ENCODE measurements around the gene SERPINC1.
"Not testable (repeated sequence)": the region's sequence is repeated elsewhere in the genome, so short reads cannot be mapped to it uniquely, and the experiment has no call there.

Gene SERPINC1

DNA sequence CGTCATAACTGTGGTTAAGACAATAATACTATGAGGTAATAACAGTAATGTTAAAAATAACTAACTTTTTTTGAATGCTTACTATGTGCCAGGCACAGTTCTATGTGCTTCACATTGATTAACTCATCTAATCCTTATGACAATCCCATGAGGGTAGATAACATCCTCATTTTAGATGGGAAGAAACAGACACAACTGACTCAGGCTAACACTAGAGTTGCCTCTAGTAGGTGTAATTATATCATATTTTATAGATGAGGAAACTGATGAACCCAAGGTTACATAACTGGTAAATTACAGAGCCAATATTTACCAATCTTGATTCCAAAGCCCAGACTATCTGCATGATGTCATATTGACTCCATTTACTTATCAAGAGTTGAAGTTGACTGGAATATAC is 23.5 kb downstream of the SERPINC1 start:
- DNase-seq (ENCODE audit: low read depth in 2 of 2) = no peak

DNA sequence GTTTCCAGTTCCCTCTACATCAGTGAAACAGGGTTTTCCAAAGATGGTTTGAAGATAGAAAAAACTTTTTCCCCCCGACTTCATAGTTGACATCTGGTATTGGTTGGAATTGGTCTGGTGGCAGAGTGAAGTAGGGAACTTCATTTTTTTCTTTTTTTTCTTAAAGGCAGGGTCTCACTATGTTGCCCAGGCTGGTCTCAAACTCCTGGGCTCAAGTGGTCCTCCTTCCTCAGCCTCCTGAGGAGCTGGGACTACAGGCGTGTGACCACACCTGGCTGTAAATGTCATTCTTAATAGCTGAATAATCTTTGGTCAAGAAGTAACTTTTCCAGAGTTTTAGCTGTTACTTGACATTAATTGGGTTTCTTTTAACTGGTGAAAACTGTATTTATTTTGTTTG is 27.2 kb downstream of the SERPINC1 start:
- DNase-seq (ENCODE audit: low read depth in 2 of 2) = no peak

DNA sequence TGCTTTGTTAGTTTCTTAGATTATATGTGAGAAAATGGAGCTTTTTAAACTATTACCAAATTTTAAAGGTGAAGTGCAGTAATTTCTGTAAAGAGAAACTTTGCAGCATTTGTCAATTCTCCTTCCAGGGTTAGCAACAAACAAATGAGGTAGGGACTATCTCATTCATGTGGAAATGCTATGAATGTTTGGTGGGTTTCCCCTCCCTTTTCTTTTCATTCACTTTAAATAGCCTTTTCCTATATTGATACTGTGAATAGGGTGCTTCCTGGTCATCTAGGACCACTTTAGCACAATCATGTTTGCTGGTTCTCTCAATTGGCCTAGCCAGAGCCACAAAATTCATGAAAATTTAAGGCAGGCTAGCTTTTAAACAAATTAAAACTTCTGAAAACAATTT is 28.4 kb downstream of the SERPINC1 start:
- no peak for DNase-seq (ENCODE audit: low read depth in 2 of 2)

DNA sequence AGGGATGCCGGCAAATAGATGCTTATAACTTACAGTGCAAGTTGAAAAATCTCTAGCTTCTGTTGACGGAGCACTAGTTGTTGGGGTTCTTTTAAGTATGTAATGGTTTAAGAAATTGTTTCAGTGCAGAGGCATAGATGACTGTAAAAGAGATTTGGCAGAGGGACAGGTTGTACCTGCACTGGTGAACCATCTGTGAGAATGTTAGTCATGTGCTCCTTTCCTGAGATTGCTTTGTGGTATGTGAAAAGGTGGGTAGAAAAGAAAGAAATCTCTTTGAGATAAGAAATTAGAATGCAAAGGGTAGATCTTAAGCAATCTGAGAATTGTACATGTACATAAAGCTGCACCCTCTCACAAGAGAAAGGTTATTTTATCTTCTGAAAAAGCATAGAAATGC is 29.5 kb downstream of the SERPINC1 start:
- no peak for DNase-seq (ENCODE audit: low read depth in 2 of 2)

DNA sequence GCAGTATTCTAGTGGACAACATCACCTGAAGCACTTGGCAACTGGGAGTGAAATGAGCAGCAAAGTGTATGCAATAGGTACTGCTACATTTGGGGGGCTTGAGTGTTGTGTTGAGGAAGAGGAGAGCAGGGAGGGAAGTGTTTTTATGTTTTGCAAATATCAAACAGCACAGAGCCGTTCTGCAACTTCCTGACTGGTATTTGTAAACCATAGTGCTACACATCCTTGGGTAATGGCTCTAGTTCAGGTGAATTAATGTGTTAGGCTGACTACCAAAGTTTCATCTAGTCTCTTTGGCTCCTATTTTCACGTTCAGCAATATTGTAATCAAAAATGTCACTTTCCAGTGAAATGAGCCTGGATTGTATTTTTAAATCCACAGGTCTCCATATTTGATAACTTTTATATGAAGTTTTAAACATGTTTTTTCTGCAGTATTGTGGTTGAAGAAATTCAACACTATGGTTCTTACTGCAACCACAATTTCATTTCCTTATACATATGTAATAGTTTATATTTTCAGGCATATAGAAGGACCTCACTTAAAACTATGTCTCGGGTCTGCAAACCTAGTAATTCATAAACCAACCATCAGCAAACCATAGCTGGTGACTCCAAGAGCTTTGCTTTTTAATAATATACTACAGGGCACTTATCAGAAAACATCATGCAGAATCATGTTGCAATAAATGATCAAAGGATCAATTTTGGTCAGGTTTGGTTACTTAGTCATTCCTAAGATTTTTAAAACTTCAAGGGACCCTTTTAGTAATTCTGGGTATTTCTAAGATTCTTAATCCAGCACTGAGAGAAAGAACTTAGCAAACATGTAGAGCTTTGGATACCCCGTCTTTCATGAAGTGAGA is 30.1 kb downstream of the SERPINC1 start:
- no peak for DNase-seq (ENCODE audit: low read depth in 2 of 2)

DNA sequence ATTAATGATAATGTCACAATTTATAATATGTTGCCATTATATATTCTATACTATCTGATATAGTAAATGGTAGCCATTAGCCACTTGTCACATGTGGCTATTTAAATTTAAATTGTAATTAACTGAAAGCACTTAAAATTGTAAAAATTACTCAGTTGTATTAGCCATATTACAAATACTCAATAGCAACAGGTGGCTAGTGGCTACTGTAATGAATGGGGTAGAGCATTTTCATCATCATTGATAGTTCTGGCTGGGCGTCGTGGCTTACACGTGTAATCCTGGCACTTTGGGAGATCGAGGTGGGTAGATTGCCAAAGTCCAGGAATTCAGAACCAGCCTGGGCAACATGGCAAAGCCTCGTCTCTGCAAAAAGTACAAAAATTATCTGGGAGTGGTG is 32.4 kb downstream of the SERPINC1 start:
- no peak for DNase-seq (ENCODE audit: low read depth in 2 of 2)

DNA sequence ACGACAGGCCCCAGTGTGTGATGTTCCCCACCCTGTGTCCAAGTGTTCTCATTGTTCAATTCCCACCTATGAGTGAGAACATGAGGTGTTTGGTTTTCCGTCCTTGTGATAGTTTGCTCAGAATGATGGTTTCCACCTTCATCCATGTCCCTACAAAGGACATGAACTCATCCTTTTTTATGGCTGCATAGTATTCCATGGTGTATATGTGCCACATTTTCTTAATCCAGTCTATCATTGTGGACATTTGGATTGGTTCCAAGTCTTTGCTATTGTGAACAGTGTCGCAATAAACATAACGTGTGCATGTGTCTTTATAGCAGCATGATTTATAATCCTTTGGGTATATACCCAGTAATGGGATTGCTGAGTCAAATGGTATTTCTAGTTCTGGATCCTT is 36.0 kb downstream of the SERPINC1 start:
- not testable (repeated sequence) for DNase-seq (ENCODE audit: low read depth in 2 of 2)

DNA sequence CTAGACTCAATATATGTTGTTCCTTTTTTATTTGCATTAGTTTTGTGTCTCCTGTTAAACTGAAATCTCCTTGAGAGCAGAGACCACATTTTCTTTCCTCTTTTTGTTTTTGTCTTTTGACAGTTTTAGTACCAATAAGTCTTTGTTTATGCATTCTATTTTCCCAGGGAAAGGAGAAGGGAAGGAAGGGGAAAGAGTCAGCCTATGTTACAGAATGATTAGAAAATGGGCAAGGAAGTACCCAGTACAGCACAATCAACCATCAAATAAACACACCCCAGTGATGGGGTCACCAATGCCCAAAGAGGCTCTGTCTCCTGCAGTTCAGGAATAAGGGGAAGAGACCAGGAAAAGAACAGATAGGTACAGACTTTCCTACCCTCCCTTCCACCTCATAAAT is 38.9 kb downstream of the SERPINC1 start:
- no peak for DNase-seq (ENCODE audit: low read depth in 2 of 2)

DNA sequence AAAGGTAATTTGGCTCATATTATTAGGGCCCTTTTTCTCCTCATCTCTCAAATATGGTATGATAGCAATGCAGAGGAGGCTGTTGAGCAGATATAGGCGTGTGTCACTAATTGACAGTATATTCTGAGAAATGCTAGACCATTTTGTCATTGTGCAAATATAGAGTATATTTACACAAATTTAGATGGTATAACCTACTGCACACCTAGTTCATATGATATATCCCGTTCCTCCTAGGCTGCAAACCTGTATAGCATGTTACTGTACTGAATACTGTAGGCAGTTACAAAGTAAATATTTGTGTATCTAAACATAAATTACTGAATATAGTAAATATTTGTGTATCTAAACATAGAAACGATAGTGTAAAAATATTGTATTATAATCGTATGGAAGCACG is 40.4 kb downstream of the SERPINC1 start:
- DNase-seq (ENCODE audit: low read depth in 2 of 2) = no peak

DNA sequence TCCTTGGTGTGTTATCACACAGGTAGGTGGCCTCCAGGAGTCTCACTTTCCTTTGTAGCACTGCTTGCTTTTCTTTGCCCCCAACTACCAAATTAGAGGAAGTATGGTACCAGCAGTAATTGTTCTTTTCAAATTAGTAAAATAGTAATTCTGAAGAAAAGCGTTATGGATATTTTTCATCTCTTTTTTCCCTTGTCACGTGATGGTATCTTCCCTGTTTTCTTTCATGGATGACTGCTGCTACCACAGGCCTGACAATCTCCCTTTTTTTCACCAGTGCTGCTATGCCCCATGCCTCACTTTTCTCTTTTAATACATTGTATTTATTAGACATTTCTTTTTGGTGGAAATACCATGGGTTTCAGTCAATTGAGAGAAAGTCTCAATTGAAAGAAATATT is 45.6 kb downstream of the SERPINC1 start:
- DNase-seq (ENCODE audit: low read depth in 2 of 2) = no peak

DNA sequence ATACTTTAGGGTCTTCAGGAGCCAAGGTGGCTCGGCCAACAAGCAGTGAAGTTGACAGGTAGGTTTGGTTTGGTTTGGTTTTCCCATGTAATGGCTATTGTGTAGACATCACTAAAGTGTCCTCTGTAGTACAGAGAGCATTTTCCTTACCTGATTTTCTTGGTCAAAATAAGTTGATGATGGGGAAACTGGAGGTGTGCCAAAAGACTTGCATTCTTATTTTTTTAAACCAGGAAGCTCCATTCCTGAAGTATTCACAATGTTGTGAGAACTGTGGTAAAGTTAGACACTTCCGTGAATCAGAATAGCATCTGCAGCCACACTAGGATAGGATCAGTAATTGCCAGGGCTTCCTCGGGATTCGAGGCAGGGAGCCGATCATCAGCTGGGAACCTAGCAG is 46.0 kb downstream of the SERPINC1 start:
- no peak for DNase-seq (ENCODE audit: low read depth in 2 of 2)

DNA sequence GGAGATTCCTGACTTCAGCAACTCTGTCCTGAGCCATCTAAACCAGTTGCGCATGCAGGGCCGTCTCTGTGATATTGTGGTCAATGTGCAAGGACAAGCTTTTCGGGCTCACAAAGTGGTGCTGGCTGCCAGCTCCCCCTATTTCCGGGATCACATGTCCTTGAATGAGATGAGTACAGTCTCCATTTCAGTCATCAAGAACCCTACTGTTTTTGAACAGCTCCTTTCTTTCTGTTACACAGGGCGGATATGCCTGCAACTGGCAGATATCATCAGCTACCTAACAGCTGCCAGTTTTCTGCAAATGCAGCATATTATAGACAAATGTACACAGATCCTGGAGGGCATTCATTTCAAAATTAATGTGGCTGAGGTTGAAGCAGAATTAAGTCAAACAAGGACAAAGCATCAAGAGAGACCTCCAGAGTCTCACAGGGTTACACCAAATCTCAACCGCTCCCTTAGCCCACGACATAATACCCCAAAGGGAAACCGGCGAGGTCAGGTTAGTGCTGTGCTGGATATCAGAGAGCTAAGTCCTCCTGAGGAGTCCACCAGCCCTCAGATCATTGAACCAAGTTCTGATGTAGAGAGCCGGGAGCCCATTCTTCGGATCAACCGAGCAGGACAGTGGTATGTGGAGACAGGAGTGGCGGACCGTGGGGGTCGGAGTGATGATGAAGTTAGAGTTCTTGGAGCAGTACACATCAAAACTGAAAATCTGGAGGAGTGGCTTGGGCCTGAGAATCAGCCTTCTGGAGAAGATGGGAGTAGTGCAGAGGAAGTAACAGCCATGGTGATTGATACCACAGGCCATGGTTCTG is 46.7 kb downstream of the SERPINC1 start:
- peak in 1 of 2 donors; percentile 12 for DNase-seq (ENCODE audit: low read depth in 2 of 2)

DNA sequence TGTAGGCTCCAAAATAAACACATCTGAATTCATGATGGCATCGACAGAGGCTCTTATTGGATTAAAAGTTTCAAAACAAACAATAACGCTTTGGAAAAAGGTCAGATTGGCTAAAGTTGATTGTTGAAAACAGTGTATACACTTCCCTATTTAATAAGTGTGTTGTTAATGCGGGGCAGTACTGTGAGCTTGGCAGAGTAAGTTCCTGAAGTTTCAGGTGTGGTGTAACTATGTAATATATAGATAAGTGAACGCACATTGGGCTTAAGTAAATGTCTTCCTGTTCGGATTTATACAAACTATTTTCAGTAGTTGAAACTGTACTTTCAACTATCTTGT is 48.1 kb downstream of the SERPINC1 start:
- DNase-seq (ENCODE audit: low read depth in 2 of 2) = no peak

DNA sequence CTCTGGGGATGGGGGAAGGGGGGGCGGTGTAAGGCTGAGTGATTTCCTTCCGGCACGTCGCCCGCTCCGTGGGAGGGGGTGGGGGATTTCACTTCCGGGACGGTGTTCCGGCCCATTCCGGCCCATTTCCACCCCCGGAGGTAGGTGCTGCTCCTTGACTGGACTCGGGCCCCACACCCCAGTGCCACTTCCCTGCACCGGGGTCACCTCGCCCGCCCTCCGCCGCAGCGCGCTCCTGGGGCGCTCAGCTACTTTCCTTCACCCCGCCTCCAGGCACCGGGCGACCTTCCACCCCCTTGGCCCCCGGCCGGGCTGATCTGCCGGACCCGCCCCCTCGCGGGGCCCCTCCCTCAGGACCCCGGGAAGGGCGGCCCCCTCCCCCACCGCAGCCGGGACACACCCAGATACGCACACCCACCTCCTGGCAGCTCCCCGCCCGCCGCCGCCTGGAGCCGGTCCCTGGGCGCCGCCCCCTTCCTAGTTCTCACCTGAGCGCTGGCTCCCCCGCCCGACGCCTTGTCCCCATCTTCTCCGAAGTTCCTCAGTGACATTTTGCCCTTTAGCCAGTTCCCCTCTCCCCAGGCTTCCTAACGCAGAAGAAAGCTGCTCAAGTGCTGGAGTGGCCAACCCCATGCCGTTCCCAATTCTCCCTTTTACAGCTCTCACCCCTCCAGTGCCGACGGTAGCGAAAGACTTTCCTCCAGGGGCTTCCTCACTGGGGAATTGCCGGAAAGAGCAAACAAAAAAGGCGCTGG is 48.7 kb downstream of the SERPINC1 start, which contains the start of gene ZBTB37:
Gene ZBTB37, plus strand, starts transcription at position 115 of the 755 bp plus-strand sequence. CDS start 1,846 bp downstream, outside the sequence.
- DNase-seq (ENCODE audit: low read depth in 2 of 2) = peak; percentile 87 to 89

DNA sequence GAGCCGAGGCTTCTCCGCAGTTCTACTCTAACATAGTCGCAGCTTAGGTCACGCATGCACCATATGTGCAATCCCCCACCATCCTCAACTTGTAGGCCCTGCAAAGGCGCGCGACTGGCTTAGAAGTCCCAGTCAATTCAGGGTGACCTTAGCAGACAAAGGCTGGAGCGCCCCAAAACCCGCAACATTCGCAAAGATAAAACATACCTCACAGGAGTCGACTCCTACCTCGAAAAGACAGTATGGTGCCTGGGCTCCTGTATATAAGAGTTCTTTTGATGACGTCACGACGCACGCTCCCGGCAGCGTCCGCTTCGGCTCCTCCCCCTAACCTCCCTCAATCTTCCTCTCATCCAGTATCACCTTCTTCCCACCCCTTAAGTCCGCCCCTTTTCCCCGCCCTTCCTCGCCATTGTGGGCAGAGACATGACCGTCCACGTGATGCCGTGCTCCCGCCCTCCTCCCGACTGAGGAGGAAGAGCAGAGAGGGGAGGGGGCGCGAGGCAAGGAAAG is 49.3 kb downstream of the SERPINC1 start, which contains the start of gene GAS5:
Gene GAS5, minus strand, starts transcription at position 237 of the 513 bp plus-strand sequence.
- peak; percentile 98 to 100 for DNase-seq (ENCODE audit: low read depth in 2 of 2)

DNA sequence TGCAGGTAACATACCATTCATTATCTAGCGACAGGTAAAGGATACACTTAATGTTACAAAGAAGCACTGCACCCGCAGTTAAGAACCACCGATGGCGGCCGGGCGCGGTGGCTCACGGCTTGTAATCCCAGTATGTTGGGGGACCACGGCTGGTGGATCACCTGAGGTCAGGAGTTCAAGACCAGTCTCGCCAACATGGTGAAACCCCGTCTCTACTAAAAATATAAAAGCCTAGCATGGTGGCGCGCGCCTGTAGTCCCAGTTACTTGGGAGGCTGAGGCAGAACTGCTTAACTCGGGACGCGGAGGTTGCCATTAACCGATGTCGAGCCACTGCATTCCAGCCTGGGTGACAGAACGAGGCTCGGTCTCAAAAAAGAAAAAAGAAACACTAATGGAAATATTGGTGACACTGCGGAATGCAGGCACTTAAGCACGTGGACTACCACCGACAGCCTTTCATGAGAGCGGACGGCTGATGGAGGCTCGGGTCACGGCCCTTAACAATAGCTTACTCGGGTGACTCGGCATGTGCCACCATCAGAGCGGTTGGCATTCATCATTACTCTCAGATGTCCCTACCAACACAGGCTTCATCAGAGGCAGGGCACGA is 49.9 kb downstream of the SERPINC1 start:
- DNase-seq (ENCODE audit: low read depth in 2 of 2) = peak in 1 of 2 donors; percentile 40

DNA sequence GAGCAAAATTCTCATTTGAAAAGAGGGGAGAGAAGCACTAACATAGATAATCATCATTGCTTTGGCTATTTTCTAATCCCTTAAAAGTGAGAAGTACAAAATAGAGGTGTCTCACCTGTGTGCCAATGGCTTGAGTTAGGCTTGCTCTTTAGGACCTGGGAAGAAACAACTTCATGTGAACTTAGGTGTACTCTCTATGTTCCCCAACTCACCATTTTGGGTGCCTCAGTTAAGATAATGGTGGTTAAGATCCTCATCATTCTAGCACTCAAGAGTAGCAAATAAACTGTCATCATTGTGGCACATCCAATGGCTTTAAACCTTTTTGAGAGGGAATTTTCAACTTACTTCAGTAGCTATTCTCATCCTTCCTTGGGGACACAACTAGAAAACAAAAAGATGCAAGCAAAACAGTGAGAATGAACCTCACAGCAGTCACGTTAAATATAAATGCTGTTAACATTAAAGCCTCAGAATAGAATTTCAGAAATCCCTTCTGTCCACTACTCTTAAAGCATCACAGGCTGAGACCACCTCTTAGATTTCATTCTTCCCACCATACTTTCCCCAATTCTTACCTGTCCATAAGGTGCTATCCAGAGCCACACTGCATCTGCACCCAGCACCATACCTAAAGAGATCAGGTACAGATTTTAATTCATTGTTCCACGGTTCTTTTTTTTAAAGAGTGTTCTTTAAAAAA is 50.6 kb downstream of the SERPINC1 start:
- no peak for DNase-seq (ENCODE audit: low read depth in 2 of 2)

DNA sequence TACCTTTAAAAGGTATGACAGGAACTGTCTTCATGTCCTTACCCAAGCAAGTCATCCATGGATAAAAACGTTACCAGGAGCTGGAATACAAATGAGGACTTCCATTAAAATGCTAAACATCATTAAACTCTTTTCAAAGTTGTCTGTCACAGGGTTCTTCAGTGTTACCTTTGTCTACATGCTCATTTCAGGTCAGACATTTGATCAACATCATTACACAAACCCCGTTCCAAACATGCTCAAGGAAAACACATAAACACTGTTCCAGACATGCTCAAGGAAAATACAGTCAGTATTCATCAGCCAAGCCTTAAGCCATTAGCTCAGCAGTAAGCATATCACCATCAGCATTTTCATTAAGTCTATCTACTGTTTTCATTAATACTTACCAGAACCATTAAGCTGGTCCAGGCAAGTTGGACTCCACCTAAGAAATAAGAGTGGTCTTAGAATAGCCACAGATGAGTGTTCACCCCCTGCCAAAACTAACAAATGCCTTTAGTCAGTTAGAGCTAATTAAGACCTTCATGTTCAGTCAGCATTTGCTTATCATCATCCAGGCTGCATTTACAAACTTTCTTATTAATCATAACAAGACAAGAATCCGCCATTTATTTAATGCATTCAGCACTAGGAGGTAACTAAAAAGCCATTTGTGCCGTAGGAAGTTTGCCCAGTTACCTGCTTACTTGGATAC is 51.5 kb downstream of the SERPINC1 start:
- no peak for DNase-seq (ENCODE audit: low read depth in 2 of 2)

DNA sequence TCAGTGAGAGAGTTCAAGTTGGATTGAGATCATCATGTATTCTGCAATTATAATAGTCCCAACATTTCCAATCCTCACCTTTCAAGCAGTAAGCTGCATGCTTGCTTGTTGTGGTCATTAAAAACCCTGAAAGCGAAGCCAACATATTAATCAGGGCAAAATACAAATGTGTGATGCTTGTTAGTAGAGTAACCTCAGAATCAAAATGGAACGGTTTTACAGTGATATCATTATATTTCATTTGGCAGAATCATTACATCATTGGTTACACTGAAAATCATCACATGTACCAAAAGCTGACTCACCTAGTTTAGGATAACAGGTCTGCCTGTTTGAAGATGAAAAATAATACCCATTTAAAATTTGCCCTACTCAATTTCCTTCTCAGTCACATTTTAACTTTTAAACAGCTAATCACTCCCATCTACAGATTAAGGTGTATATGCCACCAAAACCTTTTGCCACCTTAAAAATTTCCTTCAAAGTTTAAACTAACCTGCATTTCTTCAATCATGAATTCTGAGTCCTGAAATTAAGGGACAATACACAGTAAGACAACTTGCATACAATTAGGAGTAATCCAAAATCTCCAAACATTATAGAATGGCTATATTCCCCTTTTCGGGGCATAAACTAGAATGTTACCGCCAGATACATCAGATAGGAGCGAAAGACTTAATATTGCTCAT is 52.8 kb downstream of the SERPINC1 start:
- no peak for DNase-seq (ENCODE audit: low read depth in 2 of 2)

All from stimulated activated CD8-positive, alpha-beta memory T cell treated with anti-CD3 and anti-CD28 coated beads, Interleukin-7, amount 100 ng/mL, for 4 hours (primary cell).